ENCODE results near the gene KLF9. TPM values are rescaled to one million over a fixed set of nuclear protein-coding genes. Genes with fewer than 3 reads are reported as not detected.
"Not testable (repeated sequence)": the region's sequence is repeated elsewhere in the genome, so short reads cannot be mapped to it uniquely, and the experiment has no call there.

The KLF9 gene
- total RNA-seq, 1 experiment from 2014 or later, result 0.26 TPM

DNA sequence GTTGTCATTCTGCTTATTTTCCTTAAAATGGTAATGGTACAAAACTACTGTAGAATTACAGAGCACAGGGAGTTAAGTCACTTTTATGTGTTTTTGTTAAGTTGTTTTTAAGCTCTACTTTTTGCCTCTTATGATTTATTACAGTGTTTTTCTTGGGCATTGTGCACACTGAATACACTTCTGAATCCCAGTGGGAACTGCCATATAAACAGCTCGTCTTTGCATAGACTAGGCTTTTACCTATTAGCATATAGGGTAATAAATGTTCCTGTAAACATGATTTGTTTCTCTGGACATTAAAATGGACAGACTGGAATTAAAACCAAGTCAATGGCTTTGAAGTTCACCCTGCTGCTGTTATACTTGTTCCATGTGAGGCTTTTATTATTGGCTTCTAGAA is 12.2 kb downstream of the KLF9 start:
- Mint-ChIP-seq H3K9me3 (no peaks in the 10 kb centered on the region), H3K4me1 (peaks cover 14 to 17% of the 10 kb centered on the region in 2 experiments), H3K4me3 (no peak overlapping the region), H3K27me3 (ENCODE audit: low read depth) (peaks cover 17% of the 10 kb centered on the region), H3K27ac (no peak overlapping the region), H3K36me3 (ENCODE audit: insufficient read depth in 1 of 3, low read depth in 3 of 3) (no peaks in the 10 kb centered on the region)
- no peak overlapping the region for H2BK20ac ChIP-seq (ENCODE audit: low read depth, low read length, poor library complexity, severe bottlenecking)
- WGBS (ENCODE audit: extremely low coverage, insufficient read length, low lambda C conversion rate), result no CpG with 5 or more reads among the region's 1 CpG
- no peaks in the 10 kb centered on the region for H3K9me3 ChIP-seq (ENCODE audit: control insufficient read depth, low read depth, low read length)
- H4K20me1 ChIP-seq (ENCODE audit: control insufficient read depth, insufficient read depth, insufficient read length), result no peaks in the 10 kb centered on the region
- no peak overlapping the region for H3K56ac ChIP-seq (ENCODE audit: insufficient read length, low read depth, low read length)
- no peak overlapping the region for H3T11ph ChIP-seq (ENCODE audit: low read length)
- TF ChIP-seq, protein P1, sequence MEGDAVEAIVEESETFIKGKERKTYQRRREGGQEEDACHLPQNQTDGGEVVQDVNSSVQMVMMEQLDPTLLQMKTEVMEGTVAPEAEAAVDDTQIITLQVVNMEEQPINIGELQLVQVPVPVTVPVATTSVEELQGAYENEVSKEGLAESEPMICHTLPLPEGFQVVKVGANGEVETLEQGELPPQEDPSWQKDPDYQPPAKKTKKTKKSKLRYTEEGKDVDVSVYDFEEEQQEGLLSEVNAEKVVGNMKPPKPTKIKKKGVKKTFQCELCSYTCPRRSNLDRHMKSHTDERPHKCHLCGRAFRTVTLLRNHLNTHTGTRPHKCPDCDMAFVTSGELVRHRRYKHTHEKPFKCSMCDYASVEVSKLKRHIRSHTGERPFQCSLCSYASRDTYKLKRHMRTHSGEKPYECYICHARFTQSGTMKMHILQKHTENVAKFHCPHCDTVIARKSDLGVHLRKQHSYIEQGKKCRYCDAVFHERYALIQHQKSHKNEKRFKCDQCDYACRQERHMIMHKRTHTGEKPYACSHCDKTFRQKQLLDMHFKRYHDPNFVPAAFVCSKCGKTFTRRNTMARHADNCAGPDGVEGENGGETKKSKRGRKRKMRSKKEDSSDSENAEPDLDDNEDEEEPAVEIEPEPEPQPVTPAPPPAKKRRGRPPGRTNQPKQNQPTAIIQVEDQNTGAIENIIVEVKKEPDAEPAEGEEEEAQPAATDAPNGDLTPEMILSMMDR (conservative IDR thresholded peaks at IDR 0.05), result no peak
- H3K23ac ChIP-seq (ENCODE audit: insufficient read length, low read depth, low read length), result no peak overlapping the region
- no peak overlapping the region for H2BK15ac ChIP-seq (ENCODE audit: low read depth, low read length)
- no peak overlapping the region for H3K4me2 ChIP-seq (ENCODE audit: insufficient read depth, insufficient read length, low read length)
- no peak overlapping the region for H3K18ac ChIP-seq (ENCODE audit: insufficient read length, low read depth, low read length)
- H3K27ac ChIP-seq (ENCODE audit: insufficient read length, low read depth, low read length), result no peak overlapping the region
- no peaks in the 10 kb centered on the region for H3K23me2 ChIP-seq (ENCODE audit: insufficient read length, low read depth, low read length, poor library complexity, severe bottlenecking)
- H2BK5ac ChIP-seq (ENCODE audit: insufficient read length, low read length), result no peak overlapping the region
- no peaks in the 10 kb centered on the region for H3K79me2 ChIP-seq (ENCODE audit: insufficient read depth, low read length)
- H2BK120ac ChIP-seq (ENCODE audit: low read depth, low read length, poor library complexity, severe bottlenecking), result no peak overlapping the region
- H3K4me1 ChIP-seq (ENCODE audit: insufficient read depth, low read length), result peaks cover 7% of the 10 kb centered on the region
- no peak overlapping the region for H2AFZ ChIP-seq (ENCODE audit: low read length)
- H4K8ac ChIP-seq (replicated peaks; ENCODE audit: insufficient read length, low read depth, low read length), result no peak overlapping the region
- no peak for DNase-seq
- no peak overlapping the region for H2BK12ac ChIP-seq (ENCODE audit: insufficient read length, low read depth, low read length)
- H3K14ac ChIP-seq (ENCODE audit: insufficient read depth, low read length), result no peak overlapping the region
- no peaks in the 10 kb centered on the region for H3K79me1 ChIP-seq (ENCODE audit: insufficient read depth, low read depth, low read length, poor library complexity, severe bottlenecking)
- H2AK5ac ChIP-seq (ENCODE audit: insufficient read length, low read length), result no peak overlapping the region
- no peak overlapping the region for H3K9ac ChIP-seq (ENCODE audit: extremely low read depth, insufficient read length, low read length)
- no peak overlapping the region for H4K91ac ChIP-seq (ENCODE audit: insufficient read length, low read depth, low read length)
- H3K27me3 ChIP-seq (ENCODE audit: insufficient read depth, low read length), result no peaks in the 10 kb centered on the region
- H3K4ac ChIP-seq (ENCODE audit: low read depth, low read length), result no peak overlapping the region
- no peak overlapping the region for H4K5ac ChIP-seq (ENCODE audit: insufficient read length, low read depth, low read length)

DNA sequence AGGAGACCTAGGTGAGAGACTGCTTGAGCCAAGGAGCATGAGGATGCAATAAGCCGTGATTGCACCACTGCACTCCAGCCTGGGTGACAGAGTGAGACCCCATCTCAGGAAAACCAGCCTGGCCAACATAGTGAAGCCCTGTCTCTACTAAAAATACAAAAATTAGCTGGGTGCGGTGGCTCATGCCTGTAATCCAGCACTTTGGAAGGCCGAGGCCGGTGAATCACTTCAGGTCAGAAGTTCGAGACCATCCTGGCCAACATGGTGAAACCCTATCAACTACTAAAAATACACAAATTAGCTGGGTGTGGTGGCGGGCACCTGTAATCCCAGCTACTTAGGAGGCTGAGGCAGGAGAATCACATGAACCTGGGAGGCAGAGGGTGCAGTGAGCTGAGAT is 13.2 kb downstream of the KLF9 start:
- not testable (repeated sequence) for H3K36me3 Mint-ChIP-seq (ENCODE audit: insufficient read depth in 1 of 3, low read depth in 3 of 3); H2AK5ac ChIP-seq (ENCODE audit: insufficient read length, low read length); H2BK12ac ChIP-seq (ENCODE audit: insufficient read length, low read depth, low read length); H3K56ac ChIP-seq (ENCODE audit: insufficient read length, low read depth, low read length); H4K20me1 ChIP-seq (ENCODE audit: control insufficient read depth, insufficient read depth, insufficient read length); DNase-seq; H3K9me3 Mint-ChIP-seq; H3K9ac ChIP-seq (ENCODE audit: extremely low read depth, insufficient read length, low read length); H3K4me3 Mint-ChIP-seq; H3K18ac ChIP-seq (ENCODE audit: insufficient read length, low read depth, low read length); H2AFZ ChIP-seq (ENCODE audit: low read length); H3K4me1 Mint-ChIP-seq; H2BK15ac ChIP-seq (ENCODE audit: low read depth, low read length); H3K4ac ChIP-seq (ENCODE audit: low read depth, low read length); H3T11ph ChIP-seq (ENCODE audit: low read length); H3K27me3 ChIP-seq (ENCODE audit: insufficient read depth, low read length); H3K27ac Mint-ChIP-seq; H3K4me1 ChIP-seq (ENCODE audit: insufficient read depth, low read length); H3K4me2 ChIP-seq (ENCODE audit: insufficient read depth, insufficient read length, low read length); H2BK120ac ChIP-seq (ENCODE audit: low read depth, low read length, poor library complexity, severe bottlenecking); H3K9me3 ChIP-seq (ENCODE audit: control insufficient read depth, low read depth, low read length); H4K5ac ChIP-seq (ENCODE audit: insufficient read length, low read depth, low read length); H4K8ac ChIP-seq (replicated peaks; ENCODE audit: insufficient read length, low read depth, low read length); H3K27ac ChIP-seq (ENCODE audit: insufficient read length, low read depth, low read length); H4K91ac ChIP-seq (ENCODE audit: insufficient read length, low read depth, low read length); H3K79me2 ChIP-seq (ENCODE audit: insufficient read depth, low read length); H3K23ac ChIP-seq (ENCODE audit: insufficient read length, low read depth, low read length); H3K79me1 ChIP-seq (ENCODE audit: insufficient read depth, low read depth, low read length, poor library complexity, severe bottlenecking); H3K14ac ChIP-seq (ENCODE audit: insufficient read depth, low read length); H2BK5ac ChIP-seq (ENCODE audit: insufficient read length, low read length); H2BK20ac ChIP-seq (ENCODE audit: low read depth, low read length, poor library complexity, severe bottlenecking); H3K23me2 ChIP-seq (ENCODE audit: insufficient read length, low read depth, low read length, poor library complexity, severe bottlenecking)
- H3K27me3 Mint-ChIP-seq (ENCODE audit: low read depth), result peaks cover 17% of the 10 kb centered on the region
- WGBS (ENCODE audit: extremely low coverage, insufficient read length, low lambda C conversion rate), result no CpG with 5 or more reads among the region's 6 CpGs

All from H9 (cell line).